LoVo (cell line): ENCODE measurements around the gene NOTCH1.

ENCODE experiments used
- DNase-seq: peaks from one replicate; pipeline ENCODE4 v3.0.0-alpha.2; 2016; ENCODE audit warnings: low spot score

NOTCH1 gene

DNA sequence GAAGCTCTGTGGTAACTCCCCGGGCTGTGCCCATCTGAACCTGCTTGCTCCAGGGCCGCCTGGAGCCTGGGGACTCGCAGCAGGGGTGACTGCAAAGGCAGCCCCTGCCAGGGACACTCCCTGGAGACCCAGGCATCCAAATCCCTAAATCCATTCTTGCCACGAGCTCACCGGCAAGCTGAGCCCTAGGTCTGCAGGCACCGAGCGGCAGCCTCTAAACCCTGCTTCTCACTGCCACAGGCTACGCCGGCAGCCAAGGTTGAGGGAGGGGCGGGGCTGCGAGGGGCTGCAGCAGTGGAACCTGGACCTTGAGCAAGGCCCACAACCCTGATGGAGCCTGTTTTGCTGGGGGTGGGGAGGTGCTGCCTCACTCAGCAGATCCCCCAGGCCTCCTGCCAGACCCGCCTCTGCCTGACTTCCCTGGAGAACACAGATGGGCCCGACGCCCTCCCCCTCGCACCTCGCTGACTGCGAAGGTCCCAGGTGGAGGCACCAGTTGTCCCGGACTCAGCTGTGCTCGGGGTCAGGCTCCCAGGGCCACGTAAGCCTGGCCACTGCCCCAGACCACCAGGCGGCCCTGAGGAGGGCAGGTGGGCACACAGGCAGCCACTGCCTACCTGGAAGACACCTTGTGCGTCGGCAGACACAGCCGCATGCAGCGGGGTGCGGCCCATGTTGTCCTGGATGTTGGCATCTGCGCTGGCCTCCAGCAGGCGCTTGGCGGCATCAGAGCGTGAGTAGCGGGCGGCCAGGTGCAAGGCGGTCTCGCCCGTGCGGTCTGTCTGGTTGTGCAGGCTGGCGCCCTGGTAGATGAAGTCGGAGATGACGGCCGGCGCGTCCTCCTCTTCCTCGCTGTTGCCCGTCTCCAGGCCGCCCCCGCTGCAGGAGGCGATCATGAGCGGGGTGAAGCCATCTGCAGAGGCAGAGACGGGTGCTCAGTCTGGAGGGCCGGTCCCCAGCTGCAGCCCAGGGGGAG, 45.6 kb downstream of the NOTCH1 start:
- DNase-seq: no peak

DNA sequence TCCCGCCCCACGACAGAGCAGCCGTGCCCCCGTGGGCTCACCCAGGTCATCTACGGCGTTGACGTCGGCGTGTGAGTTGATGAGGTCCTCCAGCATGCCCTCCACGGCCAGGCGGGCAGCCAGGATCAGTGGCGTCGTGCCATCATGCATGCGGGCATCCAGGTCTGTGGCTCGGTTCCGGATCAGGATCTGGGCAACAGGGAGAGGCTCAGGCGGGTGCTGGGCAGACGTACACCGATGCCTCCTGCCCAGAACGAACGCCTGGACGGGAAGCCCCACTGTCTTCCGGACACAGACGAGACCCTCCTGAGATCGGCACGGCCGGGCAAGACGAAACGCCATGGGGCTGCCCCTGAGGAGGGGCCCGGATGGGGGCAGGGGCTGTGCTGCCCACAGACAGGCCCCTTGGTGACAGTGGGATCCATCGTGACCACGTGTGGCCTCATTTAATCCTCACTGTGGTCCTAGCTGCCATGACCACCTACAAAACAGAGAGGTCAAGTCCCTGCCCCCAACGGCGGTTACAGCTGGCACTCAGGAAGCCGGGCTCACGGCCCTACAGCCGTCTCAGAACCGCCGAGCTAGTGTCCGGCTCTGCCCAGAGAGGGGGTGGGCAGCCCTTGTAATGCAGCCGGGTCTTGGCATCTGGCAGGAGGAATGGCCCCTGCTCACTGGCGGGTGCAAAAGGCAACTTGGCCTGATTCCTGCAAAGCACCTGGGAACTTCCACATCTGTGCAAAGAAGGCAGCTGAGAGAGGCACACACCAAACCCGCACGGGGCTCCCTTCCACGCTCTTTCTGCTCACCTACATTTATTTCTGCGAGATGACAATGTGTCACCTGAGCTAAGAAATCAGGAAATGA, 46.5 kb downstream of the NOTCH1 start:
- no peak for DNase-seq

DNA sequence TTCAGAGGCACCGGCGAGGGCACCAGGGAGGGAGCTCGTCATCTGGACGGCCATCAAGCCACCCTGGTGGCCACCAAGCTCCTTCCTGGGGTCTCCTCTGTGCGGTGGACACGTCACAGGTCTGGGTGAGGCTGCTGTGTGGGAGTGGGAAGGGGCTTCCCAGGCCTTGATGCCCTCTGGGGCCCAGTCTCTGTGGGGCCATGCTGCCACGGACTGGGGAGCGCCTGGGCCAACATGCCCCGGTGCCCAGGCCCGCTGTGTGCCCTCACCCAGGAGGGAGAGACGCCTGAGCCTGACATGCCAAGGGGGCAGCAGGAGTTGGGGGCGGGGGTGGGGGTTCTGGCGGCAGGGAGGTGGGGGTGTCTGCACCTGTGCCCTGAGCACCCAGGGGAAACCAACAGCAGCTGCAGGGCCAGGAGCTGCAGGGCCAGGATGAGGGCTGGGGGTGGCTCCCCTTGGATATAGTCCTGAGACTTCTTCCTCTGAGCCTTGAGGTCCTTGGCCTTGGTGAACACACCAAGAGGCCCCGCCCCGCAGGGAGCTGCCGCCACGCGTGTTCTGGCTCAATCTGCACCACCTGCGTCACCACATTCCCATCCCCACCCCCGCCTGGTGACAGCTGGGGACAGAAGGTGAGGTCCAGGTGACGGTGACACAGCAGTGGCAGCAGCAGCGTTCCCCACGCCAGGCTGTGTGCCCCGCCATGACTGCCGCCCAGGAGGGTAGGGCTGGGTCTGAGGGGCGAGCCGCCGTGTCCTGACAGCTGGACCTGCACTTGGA, 47.7 kb downstream of the NOTCH1 start:
- no peak for DNase-seq

DNA sequence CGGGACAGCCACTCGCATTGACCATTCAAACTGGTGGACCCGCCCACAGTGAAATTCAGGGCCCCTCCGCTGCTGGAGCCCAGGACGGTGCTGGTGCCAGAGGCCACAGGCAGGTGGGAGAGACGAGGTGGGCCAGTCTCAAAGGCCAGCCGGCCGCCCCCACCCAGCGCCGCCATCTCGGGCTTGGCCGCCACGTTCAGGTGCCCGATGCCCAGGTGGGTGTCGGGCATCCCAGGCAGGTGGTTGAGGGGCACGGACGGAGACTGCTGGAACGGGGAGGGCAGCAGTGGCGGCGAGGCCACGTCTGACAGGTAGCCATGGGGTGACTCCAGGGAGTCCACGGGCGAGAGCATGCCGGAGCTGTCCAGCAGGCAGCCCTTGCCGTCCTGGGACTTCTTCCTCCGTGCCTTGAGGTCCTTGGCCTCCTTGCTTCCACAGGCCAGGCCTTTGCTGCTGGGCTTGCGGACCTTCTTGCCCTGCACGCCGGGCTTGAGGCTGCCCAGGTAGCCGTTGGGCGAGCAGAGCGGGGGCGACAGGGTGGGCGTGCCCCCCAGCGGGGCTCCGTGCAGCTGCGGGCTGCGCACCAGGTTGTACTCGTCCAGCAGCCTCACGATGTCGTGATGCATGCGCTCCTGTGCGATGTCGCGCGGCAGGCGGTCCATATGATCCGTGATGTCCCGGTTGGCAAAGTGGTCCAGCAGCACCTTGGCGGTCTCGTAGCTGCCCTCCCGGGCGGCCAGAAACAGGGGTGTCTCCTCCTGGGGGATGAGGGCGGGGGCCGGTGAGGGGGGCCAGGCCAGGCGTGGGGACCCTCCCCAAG, 48.8 kb downstream of the NOTCH1 start:
- DNase-seq: no peak

DNA sequence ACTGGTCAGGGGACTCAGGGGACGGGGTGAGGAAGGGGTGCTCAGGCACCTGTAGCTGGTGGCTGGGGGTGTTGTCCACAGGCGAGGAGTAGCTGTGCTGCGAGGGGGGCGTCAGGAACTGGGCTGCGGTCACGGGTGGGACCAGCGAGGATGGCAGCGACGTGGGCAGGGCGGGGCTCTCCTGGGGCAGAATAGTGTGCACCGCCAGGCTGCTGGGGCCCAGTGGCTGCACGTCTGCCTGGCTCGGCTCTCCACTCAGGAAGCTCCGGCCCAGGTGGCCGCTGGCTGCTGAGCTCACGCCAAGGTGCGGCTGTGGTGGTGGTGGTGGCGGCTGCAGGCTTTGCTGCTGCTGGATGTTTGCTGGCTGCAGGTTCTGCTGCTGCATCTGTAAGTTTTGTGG, 49.7 kb downstream of the NOTCH1 start:
- DNase-seq: no peak

DNA sequence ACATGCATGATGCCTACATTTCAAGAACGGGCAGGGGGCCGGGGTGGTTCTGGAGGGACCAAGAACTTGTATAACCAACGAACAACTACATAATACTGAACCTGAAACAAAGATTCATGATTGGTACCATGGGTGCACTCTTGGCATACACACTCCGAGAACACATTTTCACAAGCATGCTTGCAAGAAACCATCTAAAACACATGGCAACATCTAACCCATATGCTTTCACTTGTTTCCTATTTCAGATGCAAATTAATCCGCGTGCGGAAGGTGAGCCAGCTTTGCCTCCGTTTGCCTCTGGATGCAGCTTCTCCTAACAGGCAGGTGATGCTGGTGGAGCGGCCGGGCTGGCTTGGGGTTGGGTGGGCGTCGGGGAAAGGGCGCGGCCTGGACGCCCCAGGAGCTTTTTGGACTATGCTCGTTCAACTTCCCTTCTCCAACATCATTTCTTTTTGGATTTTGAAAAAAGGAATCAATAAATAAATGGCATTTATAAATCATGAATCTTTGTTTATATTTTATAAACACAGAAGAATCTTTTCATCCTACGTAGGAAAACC, 50.5 kb downstream of the NOTCH1 start:
- no peak for DNase-seq

DNA sequence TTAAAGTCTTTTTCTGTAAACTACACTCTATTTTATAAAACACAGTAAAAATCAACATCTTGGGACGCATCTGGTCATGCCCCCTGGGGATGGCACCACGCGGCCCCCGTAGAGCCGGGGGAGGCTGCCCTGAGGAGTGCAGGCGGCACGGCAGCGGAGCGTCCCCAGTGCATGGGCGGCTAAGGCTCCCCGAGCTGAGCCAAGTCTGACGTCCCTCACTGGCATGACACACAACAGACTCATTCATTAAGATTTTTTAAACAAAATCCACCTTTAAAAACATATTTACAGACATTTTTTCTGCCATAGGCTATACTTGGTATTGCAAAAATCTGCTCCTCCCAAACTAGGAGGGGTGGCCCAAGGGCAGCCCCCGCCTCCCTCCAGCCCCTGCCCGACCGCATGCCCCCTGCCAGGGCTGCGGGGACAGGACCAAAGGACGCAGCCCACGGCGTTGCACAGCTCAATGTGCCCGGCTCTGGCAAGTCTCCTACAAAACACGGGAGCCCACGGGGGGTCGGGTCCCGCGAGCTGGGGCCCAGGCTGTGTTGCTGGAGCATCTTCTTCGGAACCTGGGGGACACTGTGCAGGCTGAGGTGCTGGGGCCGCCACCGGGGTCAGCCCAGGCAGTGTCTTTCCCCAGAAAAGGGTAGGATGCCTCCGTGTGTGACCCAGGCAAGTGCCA, 51.2 kb downstream of the NOTCH1 start:
- no peak for DNase-seq

DNA sequence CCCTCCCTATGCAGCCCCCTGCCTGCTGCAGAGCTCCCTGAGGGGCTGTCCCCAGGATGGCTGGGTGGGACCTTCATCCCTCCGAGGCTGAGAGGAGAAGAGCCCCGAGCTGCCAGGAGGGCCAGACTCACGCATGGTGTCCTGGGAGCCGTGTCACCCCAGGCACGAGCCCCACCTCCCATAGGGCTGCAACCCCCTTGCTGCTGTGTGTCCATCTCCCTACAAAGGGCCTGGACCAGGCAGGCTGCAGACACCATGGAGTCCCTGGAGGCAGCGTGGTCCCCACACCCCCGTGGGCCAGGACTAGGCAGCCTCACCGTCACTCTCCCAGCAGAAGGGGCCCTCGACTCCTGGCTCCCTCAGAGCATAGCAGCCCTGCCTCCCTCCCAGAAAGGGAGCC, 51.8 kb downstream of the NOTCH1 start:
- DNase-seq: no peak

DNA sequence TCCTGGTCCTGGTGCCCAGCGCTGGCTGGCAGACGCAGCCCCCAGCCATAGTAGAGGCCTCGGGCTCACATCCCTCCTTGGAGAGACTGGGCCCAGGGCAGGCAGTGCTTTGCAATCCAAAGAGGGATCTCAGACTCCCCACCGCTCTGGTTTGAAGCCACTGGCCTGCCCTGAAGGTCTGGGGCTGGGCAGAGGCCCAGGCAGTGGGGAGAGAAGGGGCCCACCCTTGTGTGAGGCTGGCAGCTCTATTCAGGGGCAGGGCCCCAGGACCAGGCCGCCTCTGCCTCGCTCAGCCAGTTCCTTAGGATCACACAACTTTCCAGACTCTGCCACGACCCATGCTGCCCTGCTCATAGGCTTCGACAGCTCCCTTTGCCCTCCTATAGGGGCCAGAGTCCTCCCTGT, 52.3 kb downstream of the NOTCH1 start:
- no peak for DNase-seq

DNA sequence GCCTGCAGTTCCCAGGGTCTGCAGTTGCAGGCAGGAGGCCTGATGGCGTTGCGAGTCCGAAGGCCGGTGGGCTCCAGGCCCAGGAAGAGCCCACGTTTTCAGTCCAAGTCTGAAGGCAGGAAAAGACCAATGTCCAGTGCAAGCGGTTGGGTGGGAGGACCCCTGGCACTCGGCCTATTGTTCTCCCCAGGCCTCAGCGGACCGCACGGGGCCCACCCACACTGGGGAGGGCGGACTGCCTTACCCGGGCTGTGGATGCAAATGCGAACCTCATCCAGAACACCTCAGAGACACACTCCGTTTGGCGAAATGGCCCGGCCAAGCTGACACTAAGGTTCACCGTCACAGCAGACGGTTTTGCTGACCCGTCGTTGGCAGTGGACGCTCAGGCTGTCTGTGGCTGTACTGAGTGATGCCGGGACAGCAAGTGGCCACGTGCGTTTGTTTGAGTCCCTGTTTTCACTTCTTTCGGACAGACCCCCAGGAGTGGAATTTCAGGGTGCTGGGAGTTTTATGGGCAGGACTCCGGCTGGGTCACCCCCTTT, 52.8 kb downstream of the NOTCH1 start:
- no peak for DNase-seq

DNA sequence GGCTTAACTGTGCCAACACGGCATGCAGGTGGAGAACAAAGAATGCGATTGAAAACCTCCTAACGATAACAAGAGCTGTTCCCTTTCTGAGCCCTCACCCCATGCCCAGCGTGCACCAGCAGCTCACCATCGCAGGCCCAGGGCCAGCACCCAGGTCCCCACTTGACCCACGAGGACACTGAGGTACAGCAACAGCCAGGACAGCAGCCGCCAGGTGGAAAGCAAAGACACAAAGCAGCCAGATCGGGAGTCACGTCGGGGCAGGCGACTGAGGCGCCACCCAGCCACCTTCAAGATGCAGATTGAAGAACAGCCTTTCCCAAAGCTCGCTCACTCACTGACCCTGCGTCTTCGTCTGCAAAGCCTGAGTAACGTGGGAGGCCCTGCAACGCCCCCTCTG, 56.1 kb downstream of the NOTCH1 start:
- no peak for DNase-seq

DNA sequence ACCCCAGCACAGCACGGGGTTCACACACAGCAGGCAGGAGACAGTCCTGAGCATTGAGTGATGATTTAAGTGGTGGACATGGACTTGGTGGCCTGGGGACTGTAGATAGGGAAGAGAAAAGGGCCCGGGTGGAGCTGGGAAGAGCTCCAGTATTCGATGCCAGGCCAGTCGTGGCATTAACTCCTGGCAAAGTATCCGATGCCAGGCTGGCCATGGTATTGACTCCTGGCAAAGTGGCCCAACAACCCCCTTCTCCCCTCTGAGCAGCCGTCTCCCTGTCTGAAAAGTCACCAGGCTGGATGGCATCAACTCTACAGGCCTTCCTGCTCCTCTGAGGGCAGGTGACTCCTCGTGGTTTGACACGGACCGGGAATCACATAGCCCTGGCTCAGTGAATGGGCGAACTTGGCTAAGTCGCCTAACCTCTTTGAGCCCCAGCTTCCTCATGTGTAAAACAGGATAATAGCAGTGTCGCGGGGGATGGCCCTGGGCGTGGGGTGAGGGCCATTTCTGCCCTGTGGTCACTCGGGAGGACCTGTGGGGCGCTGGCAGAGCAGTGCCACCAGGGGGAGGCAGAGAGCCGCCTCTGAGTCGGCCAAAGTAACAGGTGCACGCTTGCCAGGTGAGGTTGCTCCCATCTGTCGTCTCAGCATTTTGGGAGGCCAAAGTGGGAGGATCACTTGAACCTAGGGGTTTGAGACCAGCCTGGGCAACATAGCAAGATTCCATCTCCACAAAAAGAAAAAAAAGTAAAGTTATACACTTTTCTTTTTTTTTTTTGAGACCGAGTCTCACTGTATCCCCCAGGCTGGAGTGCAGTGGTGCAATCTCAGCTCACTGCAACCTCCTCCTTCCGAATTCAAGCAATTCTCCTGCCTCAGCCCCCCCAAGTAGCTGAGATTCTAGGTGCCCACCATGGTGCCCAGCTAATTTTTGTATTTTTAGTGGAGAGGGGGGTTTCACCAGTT, 57.3 kb downstream of the NOTCH1 start:
- DNase-seq: peak; percentile 65

DNA sequence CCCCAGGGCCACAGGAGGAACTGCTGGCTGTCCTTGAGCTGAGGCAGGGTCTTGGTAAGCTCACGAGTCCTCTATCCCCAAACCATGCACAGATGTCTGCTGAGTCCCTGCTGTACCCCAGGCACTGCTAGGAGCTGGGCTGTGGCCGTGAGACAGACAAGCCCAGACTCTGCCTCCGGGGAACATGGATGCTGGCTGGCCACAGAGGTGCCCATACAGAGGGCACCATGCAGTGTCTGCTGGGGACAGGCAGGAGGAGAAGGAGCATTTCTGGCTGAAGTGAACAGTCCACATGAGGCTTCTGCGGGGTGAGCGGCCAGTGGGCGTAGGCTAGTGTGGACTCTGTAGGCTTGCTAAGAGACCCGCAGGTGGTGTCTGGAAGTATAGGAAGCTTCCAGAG, 58.2 kb downstream of the NOTCH1 start:
- DNase-seq: no peak

DNA sequence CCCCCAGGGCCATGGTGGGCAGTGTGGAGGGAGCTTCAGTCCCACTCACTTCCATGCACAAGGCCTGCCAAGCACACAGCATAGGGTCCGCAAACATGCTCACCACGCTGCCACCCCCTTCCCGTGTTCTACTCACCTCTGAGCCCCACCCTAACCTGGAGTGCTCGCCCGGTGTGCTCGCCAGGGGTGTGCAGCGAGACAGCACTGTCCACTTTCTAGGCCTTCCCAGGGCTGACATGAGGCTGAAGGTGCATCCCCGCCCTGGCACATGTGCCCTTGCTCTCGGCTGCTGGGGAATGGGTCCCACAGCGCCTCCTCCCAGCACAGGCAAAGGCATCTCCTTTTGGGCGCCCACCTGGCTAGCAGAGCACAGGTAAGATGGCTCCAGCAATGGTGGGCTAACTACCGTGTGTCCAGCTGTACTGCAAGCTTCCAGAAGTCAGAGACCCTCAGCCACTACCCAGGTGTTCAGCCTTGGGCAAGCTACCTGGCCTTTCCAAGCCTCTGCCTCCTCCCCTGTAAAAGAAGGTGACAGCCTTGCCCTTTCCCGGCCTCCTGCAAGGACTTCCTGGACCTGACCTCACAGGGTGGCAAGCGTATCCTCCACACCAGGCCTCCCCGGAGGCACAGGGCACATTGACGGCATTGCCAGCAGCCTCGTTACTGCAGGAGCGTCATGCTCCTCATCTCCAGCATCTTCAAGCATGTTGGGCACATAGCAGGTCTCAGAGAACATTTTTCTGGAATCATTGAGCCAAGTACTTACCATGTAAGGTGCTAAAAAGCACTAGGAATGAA, 58.8 kb downstream of the NOTCH1 start:
- no peak for DNase-seq

DNA sequence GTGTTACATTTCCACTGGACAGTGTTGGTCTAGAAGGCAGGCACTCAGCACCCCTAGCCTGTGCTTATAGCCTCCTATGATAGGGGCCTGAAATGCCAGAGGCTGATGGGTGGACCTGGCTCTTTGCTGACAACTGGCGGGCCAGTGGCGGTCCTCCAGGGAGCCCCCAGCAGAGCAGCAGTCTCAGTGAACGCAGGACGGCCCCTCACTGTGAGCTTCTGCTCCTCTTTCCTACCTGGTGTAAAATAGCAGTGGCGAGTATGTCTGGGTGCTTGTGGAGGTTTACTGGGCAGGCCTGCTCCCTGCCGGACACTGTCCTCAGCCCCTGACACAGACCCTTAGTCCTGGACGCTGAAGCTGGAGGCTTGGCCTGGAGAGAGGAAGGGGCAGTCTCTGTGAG, 59.7 kb downstream of the NOTCH1 start:
- no peak for DNase-seq

DNA sequence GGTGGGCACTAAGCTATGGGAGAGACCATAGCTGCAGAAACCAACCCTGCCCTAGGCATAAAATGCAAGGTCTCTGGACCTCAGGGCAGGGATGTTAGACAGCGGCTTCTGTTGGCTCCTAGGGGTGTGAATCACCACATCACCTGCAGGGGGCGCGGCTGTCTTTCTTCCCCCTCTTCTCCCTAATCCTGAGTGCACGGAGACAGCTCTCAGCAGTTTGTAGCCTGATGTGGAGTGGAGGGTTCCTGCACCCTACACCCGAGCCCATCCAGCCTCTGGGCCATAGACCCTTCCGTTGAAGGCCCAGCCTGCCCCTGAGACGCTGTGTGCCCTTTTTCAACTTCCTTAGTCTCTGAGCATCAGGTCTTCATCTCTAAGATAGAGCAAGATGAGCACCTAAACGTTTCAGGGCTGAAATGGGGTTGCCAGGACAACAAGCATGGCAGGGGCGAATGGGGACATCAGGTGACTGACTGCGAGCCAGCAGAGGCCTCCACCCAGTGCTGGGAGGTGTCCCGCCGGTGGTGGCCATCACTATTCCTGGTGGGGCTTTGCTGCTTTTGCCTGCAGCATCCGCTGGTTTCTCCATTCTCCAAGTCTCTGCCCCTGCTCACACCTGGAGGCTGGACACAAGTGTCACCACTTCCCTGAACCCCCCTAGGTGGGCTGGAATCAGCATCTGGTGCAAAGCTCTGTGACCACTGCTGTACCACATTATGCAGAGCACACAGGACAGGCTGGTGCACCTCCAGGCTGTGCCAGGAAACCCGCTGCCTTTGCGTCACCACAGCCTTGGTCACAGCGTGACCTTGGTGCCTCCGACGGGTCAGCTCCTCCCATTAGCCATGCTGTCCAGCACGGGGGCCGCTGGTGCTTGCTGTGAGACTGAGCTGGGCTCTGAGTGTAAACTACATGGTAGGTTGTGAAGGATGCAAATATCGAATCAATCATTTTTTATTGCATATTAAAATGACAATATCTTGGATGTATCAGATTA, 60.5 kb downstream of the NOTCH1 start:
- DNase-seq: peak; percentile 79
